COLO829 (cell line): ENCODE results near the gene HIVEP3.

ENCODE experiments used
- DNase-seq: peaks from one replicate; pipeline ENCODE4 v3.0.0; 2012; ENCODE audit warnings: low spot score

The HIVEP3 gene

DNA sequence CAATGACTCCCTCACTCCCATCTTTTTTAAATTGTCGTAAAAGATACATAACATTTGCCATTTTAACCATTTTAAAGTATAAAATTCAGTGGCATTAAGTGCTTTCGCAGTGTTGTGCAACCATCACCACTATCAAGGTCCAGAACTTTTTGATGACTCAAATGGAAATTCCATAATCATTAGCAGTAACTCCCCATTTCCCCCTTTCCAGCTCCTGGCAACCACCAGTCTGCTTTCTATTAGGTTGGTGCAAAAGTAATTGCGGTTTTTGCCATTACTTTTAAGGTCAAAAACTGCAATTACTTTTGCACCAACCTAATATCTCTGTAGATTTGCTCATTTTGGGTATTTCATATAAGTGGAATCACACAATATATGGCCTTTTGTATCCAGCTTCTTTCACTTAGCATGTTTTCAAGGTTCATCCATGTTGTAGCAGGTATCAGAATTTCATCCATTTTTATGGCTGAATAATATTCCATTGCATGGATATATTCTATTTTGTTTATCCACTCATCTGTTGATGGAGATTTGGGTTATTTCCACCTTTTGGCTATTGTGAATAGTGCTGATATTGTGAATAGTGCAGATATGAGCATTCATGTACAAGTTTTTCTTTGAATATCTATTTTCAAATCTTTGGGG lies 159.7 kb downstream of the HIVEP3 start:
- DNase-seq = no peak

DNA sequence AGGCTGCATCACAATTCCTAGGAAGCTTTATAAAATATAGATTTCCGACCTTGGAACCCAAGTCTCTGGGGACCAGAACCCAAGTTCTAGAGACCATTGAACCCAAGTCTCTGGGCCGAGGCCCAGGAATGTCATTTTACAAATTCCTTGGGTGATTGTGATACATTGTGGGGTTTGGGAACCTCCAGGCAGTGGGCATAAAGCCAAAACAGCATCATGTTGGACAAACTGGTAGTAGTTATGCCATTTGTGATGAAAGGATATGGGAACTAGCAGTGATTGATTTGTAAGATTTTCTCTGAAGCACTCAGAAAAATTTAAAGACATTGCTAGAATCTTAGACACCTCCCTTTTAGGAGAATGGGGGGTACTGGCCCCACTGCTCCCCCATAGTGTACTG lies 160.2 kb downstream of the HIVEP3 start:
- DNase-seq = no peak

DNA sequence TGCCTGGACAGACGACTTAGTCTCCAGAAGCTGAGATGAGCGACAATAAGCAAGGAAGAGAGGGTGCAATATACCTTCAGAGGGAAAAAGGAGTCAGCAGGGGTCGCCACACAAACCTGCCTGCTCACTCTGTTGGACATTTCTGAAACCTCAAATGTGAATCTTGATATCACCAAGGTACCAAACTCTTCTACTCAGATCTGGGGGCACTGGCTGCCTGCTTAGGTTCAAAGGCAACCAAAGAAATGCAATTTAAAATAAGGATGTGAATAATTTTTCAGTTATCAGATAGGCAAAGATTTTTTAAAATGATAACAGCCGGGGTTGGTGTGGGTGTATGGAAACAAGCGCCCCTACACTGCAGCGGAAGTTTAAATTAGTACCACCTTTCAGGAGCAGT lies 164.2 kb downstream of the HIVEP3 start:
- no peak for DNase-seq

DNA sequence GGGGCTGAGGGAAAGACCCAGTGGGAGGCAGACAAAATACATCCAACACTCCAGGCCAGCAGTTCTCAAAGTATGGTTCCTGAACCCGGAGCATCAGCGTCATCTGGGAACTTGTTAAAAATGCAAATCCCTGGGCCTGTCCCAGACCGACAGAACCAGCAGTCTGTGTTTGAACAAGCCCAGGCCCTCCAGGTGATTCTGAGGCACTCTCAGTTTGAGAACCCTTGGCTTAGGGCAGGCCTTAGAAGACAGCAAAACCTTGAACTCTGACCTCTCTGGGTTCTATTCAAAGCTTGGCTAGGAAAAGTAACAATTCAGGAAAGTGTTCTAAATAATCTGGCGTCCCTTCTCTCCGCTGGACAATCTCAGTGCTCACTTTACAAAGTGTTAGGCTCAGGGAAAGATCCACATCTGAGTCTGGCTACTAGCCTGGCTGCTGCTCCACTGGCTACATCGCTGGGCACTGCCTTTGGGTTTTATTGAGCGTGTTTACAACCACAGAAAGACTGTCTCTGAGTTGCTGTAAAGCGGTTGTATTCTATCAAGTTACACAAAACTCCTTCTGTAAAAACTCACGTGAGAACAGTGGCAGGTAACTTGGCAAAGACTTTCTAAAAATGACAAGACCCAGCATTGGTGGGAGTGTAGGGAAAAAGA lies 166.1 kb downstream of the HIVEP3 start:
- no peak for DNase-seq

DNA sequence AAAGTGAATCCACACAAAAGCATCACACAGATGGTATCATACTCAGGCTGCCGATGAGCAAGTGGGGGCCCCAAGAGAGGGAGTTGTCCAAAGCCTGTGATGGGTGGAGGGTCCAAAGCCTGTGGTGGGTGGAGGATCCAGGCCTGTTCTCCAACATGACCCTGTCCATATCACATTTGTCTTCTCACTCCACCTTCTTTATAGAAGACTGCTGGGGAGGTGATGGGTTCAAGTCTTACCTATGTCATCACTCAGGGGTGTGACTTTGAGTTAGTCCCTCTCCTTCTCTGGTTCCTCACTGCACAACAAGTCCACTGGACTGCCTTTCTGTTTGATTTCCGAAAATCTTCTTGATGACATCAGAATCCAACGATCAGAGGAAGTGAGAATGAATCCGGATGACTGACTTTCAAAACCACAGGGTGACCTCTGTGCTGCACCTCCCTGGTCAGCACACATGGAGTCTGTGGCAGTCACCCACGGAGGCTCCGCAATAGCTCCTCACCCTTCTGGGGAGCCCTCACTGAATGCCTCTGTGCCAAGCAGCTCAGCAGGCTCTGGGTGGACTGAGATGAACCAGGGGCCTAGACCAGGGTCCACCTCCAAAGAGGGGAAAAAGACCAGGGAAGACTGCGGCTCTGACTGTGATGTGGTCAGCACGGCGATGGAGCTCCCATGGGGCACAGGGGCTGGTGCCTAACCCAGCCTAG lies 166.8 kb downstream of the HIVEP3 start:
- DNase-seq = no peak

DNA sequence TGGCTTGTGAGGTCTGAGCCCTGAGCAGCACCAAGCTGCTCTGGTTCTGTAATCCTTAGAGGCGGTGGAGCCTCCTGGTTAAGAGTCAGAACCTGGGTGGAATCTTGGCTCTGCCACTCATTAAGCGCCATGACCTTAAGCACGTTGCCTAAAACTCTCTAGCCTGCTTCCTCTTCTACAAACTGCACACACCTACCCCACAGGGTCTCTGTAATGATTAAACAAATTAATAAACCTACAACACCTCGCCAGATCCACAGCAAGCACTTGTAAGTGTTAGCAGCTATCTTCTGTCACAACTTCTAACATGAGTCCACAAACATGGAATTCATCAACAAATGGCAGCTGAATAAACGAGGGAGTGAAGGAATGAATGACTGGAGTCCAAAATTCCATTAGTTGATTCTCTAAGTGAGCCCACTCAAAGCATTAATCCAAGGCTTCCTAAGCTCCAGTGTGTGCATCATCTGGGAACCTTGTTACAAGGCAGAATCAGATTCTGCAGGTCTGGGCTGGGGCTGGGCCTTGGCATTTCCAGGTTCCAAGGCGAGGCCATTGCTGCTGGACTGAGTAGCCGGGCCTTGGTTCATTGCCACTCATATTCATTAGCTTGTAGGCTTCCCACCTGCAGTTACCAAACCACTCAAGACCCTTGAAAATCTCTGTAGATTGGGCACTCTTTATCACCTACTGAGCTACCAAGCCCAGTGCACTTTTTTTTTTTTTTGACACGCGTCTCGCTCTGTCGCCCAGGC lies 168.6 kb downstream of the HIVEP3 start:
- no peak for DNase-seq

DNA sequence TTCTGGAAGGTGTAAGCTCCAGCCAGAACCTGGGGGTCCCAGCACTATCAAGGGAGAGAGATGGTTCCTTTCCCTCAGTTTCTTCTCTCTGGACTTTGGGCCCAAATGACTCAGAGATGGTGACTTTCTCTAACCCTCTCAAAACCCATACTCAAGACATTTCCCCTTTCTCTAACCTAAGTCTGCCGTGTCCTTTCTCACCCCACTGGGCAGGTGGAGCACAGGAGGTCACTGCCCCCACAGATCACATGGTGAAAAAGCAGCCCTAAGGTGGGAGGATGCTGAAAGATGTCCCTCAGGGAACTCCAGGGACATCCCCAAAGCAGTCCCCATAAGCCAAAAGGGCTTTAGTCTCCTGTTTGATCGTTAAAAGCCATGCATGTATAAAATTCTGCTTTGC lies 173.7 kb downstream of the HIVEP3 start:
- no peak for DNase-seq

DNA sequence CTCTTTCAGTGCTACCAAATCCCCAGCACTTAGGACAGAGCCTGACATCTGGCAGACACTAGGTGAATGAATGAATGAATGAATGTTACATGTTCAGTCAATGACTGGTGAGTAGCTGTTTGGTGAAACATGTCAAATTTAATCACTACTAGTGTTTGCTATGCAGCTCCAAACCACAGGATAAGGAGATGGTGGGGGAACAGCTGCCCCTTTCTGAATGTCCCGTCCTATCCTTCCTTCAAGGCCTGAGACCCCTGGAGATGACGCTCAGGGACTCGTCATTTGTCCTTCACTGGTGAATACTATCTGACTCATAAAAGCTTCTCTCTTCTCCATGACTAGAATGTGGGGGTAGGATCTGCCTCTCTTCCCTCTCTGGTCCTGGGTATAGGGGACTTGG lies 175.4 kb downstream of the HIVEP3 start:
- DNase-seq = no peak

DNA sequence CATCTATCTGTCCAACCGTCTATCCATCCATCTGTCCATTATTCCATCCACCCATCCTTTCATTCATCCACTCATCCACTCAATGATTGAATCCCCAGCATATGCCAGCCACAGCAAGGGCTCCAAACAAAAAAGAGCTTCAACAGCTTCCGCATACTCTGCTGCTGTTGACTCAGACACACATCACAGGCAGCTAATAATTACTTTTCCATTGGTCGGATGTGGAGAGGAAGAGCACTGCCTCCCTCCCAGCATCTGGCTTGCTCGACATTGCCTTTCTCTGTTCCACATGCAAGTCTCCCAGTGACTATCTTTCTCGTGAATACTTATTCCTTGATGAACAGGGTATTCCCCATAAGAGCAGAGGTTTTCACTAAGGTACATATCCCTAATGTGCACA lies 176.5 kb downstream of the HIVEP3 start:
- no peak for DNase-seq

DNA sequence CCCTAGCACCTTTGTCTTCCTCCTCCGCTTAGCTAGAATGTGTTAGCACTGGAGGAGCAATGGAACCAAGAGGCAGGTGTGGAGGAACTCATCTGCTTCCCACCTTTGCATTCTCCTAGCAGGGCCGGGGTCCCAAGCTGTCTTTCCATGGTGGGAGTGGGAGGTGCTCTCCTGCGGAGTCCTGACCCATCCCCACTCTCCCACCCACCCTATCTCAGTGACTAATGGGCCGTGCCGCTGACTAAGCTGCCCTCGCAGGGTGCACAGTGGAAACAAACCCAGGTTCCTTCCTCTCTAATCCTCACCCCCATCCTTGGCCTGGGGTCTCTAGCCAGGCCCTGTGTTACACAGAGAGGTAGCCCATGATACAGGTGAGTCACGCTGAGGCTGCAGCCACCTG lies 177.5 kb downstream of the HIVEP3 start:
- DNase-seq = no peak

DNA sequence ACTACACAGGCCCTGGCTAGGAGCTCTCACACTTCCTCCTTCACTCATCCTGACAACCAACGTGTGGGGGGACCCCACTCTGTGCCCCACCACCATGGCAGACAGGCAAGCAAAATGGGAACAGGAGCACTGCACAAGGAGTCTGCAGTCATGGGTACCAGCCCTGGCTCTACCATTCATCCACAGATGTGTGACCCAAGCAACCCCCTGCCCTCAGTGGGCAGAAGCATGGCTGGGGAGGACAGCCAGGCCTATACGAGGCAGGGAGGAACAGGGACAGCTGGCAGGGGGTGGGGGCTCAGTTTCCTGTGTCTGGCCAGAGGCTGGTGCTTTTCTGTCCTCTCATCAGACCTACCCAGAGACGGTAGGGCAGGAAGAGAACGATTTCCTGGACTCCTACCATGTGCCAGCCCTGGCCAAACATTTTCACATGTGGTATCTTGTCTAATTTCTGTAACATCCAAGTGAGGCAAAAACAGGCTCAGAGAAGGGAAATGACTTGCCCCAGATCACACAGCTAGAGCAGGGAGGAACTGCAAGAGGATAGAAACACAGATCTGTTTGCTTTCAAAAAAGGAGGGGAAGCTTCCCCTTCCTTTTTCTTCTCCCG lies 178.0 kb downstream of the HIVEP3 start:
- no peak for DNase-seq

DNA sequence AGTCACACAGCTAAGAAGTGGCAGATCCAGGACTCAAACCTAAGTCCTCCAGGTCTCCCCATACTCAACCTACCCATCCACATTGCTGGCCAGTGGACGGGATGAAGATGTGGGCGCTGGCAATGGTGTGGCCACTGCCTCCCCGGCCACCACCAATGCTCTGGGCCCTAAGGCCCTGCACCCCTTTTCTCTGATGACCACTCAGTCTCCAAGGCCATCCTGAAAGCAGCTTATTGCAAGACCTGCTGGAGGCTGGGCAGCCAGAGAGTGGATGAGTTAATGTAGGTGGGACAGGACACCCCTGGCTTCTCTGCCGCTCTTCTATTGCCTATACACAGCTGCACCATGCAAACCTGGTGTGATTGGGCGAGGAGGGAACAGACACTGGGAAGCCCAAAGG lies 178.7 kb downstream of the HIVEP3 start:
- DNase-seq = no peak

DNA sequence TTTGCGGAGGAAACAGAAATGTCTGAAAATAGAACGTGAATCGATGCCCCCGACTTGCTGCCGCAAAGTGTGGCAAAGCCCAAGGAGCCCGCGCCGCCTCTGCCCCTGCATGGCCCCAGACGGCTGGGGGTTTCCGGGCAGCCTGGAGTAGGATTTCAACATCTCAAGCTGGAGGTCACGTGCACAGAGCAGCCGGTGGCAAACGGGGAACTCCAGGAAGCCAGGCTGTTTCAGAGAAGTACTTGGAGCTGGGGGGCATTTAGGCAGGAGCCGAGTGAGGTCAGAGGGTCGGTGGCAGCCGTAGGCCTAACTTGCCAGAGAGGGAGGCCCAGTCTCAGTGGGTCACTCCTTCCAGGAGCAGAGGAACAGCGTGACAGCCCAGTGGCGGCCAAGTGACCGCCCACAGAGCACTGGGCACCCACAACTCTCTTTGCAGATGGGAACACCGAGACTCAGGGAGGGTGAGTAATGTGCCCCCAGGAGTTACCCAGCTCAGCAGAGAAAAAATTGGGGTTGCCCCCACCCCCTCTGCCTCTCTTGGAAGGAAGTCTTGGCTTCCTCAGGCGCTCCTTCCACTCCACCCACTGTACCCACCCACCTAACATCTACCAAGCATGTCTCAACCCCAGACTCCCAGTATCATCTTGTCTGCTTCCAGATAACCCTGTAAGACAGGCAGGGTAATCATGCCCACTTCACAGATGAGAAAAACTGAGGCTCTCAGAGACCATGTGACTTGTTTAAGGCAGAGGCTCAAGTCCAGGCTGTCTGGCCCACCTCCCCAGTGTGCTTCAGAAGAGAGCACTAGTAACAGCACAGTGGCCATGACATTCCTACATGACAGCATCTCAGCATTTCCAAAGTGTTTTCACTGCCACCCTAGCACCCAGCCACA lies 179.4 kb downstream of the HIVEP3 start:
- no peak for DNase-seq

DNA sequence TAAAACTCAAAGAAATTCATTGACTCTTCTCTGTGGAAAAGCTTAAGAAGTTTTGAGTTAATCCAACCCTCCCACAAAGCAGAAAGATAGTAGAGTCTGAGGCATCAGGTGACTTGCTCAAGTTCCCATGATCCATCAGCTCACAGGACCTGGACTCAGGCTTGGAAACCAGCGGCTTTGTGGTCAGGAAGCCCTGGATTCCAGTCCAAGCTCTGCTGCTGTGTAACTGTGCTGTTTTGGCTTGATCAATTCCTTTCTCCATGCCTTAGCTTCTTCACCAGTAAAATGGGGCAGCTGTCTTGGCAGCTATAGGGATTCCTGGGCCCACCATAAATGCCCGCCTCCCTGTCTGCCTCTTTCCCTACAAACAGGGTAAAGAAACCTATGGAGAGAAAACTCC lies 180.2 kb downstream of the HIVEP3 start:
- no peak for DNase-seq

DNA sequence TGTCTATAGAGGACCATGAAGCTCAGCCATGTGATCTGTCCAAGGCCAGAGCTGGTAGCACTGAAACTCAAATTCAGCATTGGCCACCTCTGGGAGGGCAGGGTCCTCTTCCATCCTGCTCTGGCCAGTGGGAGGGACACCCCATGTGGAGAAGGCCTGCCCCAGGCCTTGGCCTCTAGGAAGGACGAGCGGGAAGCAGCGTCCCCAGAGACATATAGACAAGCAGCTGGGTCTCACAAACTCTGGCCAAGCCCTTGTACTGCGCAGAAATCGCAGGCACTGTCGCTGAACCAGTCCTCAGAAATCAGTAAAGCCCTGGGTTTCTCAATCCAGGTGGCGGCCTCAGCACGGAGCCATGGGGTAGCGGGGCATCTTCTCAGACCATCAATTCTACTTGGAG lies 180.7 kb downstream of the HIVEP3 start:
- DNase-seq = no peak

DNA sequence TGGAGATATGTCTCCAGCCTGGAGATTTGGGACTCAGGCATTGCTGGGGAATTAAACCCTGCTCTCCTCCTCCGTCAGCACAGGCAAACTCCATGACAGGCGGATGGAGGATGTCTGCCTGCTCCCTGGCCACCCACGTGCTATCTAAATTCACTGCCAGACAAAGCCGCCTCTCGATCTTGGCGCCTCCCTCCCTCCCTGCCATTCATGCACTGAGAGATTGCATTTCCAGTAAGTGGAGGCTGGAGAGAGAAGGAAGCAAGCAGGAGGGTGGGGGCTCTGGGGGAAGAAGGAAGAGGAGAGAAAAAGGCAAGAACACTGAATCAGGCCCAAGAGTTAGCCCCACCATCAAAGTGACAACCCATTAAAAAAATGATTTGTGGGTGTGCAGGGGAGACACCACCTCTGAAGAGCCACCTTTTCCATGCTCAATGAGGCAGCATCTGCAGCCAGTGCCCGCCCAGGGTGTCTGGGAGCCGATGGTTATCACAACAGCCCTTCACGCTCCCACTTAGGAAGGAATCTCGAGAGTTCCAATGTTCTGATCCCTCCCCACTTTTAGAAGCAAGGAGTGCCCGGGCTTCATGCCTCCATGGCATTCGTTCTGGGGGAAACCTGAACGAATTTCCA lies 183.0 kb downstream of the HIVEP3 start:
- peak; percentile 20 for DNase-seq

DNA sequence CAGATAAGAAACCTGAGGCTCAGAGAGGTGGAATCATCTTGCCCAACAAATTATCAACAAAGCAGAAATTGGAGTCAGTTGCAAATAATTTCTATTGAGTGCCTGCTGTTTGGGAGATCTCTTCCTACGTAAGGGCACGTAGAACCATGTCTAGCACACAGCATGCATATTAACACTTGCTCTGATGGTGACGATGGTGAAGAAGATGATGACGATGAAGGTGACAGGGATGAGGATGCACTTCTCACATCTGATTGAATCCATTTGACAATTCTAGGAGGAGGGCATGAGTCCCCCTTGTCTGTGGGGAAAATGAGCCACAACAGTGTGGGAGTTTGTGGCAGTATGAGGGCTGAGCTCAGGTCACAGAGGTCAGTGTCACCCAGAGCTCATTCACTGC lies 183.6 kb downstream of the HIVEP3 start:
- no peak for DNase-seq

DNA sequence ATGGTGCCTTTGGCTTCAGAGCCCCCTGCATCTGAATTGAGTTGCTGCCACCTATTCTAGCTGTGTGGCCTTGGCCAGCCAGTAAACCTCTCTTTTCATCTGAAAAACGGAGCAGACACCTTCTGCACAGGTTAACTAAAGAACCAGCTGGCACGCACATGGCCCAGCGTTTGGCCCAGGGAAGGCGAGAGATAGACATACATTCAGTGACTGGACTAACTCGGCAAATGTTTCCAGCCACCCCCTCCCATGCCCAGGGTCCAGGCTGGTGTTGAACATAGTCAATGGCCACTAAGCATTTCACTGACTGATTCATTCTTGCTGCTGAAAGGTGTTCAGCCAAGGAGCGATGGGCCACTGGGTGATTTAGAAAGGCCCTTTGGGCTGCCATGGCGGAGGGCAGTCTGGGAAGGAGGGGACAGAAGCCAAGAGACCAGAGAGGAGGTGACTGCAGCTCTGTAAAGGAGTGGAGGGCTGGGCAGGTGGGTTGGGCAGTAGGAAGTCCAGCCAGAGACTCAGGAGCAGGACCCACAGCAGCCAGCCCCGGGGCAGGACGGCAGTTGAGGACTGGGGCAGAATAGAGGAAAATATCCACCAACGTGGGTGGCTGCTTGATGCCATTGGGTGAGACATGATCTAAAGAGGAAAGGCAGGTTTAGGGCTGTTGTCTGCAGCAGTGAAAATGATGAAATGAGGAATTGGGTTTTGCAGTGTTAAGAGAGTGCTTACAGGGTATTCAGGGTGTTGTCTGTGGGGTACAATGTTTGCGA lies 184.3 kb downstream of the HIVEP3 start:
- DNase-seq = no peak

DNA sequence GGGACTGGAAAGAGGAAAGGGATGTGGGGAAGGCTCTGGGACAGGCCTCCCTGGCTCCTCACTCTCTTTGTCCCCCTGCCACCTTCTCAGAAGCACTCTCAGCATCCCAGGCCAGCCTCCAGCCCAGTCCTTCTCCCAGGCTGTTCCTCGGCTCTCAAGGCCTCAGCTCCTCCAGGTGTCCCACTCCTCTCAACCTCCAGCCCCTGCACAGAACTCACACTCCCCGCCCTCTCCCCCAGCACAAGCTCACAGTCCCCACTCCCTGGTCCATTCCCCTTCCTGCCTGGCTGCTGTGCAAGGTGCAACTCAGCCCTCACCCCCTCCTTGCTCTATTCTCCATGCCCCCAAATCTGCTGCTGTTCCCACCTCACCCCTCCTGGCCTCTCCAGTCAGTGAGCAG lies 185.0 kb downstream of the HIVEP3 start:
- no peak for DNase-seq

DNA sequence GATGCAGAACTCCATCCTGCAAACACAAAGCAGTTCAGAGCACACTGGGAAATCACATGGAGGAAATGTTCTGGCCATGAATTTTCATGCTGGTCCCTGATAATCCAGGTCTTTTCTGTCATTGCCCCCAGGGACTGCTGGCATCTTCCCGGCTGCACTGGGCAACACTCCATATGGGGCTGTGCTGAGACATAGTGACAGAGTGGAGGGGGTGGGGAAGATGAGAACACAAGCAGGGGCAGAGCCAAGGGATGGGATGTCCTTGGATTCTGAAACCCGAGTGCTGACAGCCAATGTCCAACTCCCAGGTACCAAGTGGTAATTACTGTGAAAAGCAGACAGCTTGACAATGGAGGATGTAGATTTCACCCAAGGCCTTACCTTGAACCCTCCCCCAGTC lies 185.7 kb downstream of the HIVEP3 start:
- no peak for DNase-seq
